Caco-2 (cell line): Measurements from ENCODE around the gene NDUFB2. TPM values are rescaled to one million over a fixed set of nuclear protein-coding genes. Genes with fewer than 3 reads are reported as not detected.

Source experiments
- BruUV-seq: library from RNA; stranded (reverse); fragments of 400-500 nt; replicated peaks from 2 replicates; lab custom pipeline; 2021; lab: Mats Ljungman, UMichigan
- CTCF ChIA-PET: fragments of 300-600 bp; sonication (Branson Sonifier 250); formaldehyde crosslinking; loops from one replicate; lab custom pipeline; 2022; ENCODE audit warnings: antibody characterized with exemption; lab: Charles Lee
- POLR2A ChIA-PET: fragments of 300-600 bp; sonication (Branson Sonifier 250); formaldehyde crosslinking; loops from one replicate; lab custom pipeline; 2022; ENCODE audit warnings: antibody characterized with exemption; lab: Charles Lee
- DNase-seq, 2 experiments: peaks; one replicate each; pipeline versions ENCODE4 v3.0.0 to v3.0.0-alpha.2; 2020 to 2022
- H3K27me3 ChIP-seq: replicated peaks from 2 replicates; pipeline ENCODE4 v1.6.0; 2011; ENCODE audit warnings: low read length; ENCODE audit not compliant: control insufficient read depth, insufficient read depth
- H3K36me3 ChIP-seq: 2 replicates; pipeline ENCODE4 v1.5.1; 2011; ENCODE audit warnings: low read length; ENCODE audit not compliant: control insufficient read depth, insufficient read depth
- H3K4me1 ChIP-seq: fragments of 250-450 bp; sonication (Bioruptor Pico); 2 replicates; pipeline ENCODE4 v1.5.1; 2020; ENCODE audit warnings: mild to moderate bottlenecking
- H3K4me3 ChIP-seq: 2 replicates; pipeline ENCODE4 v1.5.1; 2011; ENCODE audit warnings: low read depth, mild to moderate bottlenecking, control low read depth, low read length
- H3K9me3 ChIP-seq: fragments of 250-450 bp; sonication (Bioruptor Pico); 2 replicates; pipeline ENCODE4 v1.5.1; 2020; ENCODE audit warnings: mild to moderate bottlenecking, moderate library complexity
- H3K27ac Mint-ChIP-seq: one replicate; pipeline ENCODE4 v1.8.0; 2022; ENCODE audit warnings: mixed read lengths; ENCODE audit not compliant: unreplicated experiment
- H3K27me3 Mint-ChIP-seq: one replicate; pipeline ENCODE4 v1.8.0; 2022; ENCODE audit warnings: mixed read lengths; ENCODE audit not compliant: insufficient read depth, unreplicated experiment
- H3K36me3 Mint-ChIP-seq: one replicate; pipeline ENCODE4 v1.8.0; 2022; ENCODE audit warnings: mild to moderate bottlenecking, mixed read lengths; ENCODE audit not compliant: insufficient read depth, unreplicated experiment
- H3K4me1 Mint-ChIP-seq: one replicate; pipeline ENCODE4 v1.8.0; 2022; ENCODE audit warnings: low read depth, mixed read lengths; ENCODE audit not compliant: unreplicated experiment
- H3K4me3 Mint-ChIP-seq: one replicate; pipeline ENCODE4 v1.8.0; 2022; ENCODE audit warnings: mild to moderate bottlenecking, moderate library complexity, mixed read lengths; ENCODE audit not compliant: unreplicated experiment
- H3K9me3 Mint-ChIP-seq: one replicate; pipeline ENCODE4 v1.8.0; 2022; ENCODE audit warnings: mixed read lengths; ENCODE audit not compliant: unreplicated experiment
- intact Hi-C: fragments of 100-400 bp; cut with micrococcal nuclease; formaldehyde crosslinking; loops from one replicate; pipeline ENCODE4 v1.10.0; 2022; ENCODE audit not compliant: unreplicated experiment
- total RNA-seq: library from RNA; stranded (reverse); gene quantifications from 2 replicates; pipeline ENCODE4 v1.2.3, GENCODE V29; 2022
- TF ChIP-seq, protein P1 (sequence below), 2 experiments: fragments of 200-600 bp in 1 of 2; IDR thresholded peaks; 1 replicate in 1 of 2; 2 replicates in 1 of 2; pipeline versions ENCODE4 v1.5.1 to v1.8.0; 2011 to 2022; ENCODE audit warnings: antibody characterized with exemption in 1 of 2, control low read depth in 1 of 2, inconsistent platforms in 1 of 2, low read depth in 1 of 2, low read length in 1 of 2, mild to moderate bottlenecking in 1 of 2, moderate library complexity in 1 of 2; ENCODE audit not compliant: insufficient read depth in 1 of 2, severe bottlenecking in 1 of 2, unreplicated experiment in 1 of 2

Gene NDUFB2
- total RNA-seq, 1 experiment from 2014 or later: 166 TPM

DNA sequence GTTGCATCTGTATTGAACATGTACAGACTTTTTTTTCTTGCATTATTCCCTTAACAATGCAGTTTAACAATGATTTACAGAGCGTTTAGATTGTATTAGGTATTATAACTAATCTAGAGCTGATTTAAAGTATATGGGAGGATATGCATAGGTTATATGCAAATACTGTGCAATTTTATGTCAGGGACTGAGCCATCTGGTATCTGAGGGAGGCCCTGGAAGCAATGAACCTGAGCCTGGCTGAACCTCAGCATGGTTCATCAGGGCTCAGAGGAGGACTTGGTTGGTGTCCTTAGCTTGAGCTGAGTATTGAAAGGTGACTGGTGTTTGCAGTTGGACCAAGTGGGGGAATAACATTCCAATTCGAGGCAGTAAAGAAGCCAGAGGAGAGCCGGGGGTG is 19.0 kb upstream of the NDUFB2 start:
- Histone ChIP-seq H3K4me3 (no peak overlapping the region), H3K9me3 (no peaks in the 10 kb centered on the region), H3K27me3 (no peaks in the 10 kb centered on the region), H3K36me3 (no peaks in the 10 kb centered on the region), H3K4me1 (no peaks in the 10 kb centered on the region)
- CTCF ChIA-PET: no interaction called here
- no peaks in the 10 kb centered on the region for H3K9me3 Mint-ChIP-seq
- H3K36me3 Mint-ChIP-seq: peaks cover 27% of the 10 kb centered on the region
- peaks cover 6% of the 10 kb centered on the region for H3K4me1 Mint-ChIP-seq
- intact Hi-C loops: loop anchor here (5.0 kb wide), 1 partner anchor 335 kb away; the partner anchor contains the start of gene MRPS33
- POLR2A ChIA-PET: no interaction called here
- no peak overlapping the region for H3K4me3 Mint-ChIP-seq
- H3K27me3 Mint-ChIP-seq: no peaks in the 10 kb centered on the region
- no peak overlapping the region for H3K27ac Mint-ChIP-seq
- no TSS peak for BruUV-seq
- no peak for DNase-seq
- TF ChIP-seq, protein P1, sequence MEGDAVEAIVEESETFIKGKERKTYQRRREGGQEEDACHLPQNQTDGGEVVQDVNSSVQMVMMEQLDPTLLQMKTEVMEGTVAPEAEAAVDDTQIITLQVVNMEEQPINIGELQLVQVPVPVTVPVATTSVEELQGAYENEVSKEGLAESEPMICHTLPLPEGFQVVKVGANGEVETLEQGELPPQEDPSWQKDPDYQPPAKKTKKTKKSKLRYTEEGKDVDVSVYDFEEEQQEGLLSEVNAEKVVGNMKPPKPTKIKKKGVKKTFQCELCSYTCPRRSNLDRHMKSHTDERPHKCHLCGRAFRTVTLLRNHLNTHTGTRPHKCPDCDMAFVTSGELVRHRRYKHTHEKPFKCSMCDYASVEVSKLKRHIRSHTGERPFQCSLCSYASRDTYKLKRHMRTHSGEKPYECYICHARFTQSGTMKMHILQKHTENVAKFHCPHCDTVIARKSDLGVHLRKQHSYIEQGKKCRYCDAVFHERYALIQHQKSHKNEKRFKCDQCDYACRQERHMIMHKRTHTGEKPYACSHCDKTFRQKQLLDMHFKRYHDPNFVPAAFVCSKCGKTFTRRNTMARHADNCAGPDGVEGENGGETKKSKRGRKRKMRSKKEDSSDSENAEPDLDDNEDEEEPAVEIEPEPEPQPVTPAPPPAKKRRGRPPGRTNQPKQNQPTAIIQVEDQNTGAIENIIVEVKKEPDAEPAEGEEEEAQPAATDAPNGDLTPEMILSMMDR (IDR thresholded peaks at IDR 0.05; ENCODE audit: insufficient read depth in 1 of 2, low read depth in 1 of 2, low read length in 1 of 2, severe bottlenecking in 1 of 2, unreplicated experiment in 1 of 2): no peak

DNA sequence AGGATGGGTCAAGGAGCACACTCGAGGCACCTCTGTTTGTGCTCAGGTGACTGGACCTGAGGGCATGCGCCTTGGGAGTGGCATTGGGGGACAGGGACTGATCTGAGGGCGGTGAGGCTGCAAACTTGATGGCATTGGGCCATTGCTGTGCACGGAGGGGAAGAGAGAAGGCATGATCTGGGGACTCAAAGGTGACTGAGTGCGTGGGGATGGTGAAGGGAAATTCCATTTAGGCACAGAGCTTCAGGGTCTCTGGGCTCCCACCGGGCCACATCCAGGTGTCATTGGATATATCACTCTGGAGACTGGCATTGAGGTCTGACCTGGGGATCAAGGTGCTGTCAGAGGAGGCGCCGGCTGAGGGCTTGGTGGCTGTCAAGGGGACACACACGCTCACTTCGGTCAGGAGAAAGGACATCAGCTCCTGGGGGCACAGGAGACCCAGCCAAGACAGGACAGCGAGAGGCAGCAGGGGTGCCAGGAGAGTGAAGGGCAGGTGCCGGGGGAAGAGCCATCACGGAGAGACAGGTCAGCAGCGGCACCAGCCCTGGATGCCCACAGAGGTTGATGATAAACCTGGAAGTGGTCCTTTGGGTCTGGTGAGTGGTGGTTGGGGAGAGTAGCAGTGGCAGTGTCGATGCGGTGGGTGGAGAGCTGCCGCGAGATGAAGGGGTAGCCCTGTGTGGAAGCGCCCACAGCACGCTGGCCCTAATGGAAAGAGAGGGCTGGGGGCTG is 18.3 kb upstream of the NDUFB2 start:
- Histone ChIP-seq H3K4me3 (no peak overlapping the region), H3K36me3 (no peaks in the 10 kb centered on the region), H3K4me1 (no peaks in the 10 kb centered on the region), H3K9me3 (no peaks in the 10 kb centered on the region), H3K27me3 (no peaks in the 10 kb centered on the region)
- TF ChIP-seq, protein P1 (IDR thresholded peaks at IDR 0.05; ENCODE audit: insufficient read depth in 1 of 2, low read depth in 1 of 2, low read length in 1 of 2, severe bottlenecking in 1 of 2, unreplicated experiment in 1 of 2): no peak
- POLR2A ChIA-PET: no interaction called here
- intact Hi-C loops: loop anchor here (5.0 kb wide), 1 partner anchor 334 kb away; the partner anchor contains the start of gene MRPS33
- H3K36me3 Mint-ChIP-seq: peaks cover 26% of the 10 kb centered on the region
- no peaks in the 10 kb centered on the region for H3K27me3 Mint-ChIP-seq
- peaks cover 6% of the 10 kb centered on the region for H3K4me1 Mint-ChIP-seq
- H3K9me3 Mint-ChIP-seq: no peaks in the 10 kb centered on the region
- no peak for DNase-seq
- CTCF ChIA-PET: no interaction called here
- H3K27ac Mint-ChIP-seq: no peak overlapping the region
- BruUV-seq: no TSS peak
- H3K4me3 Mint-ChIP-seq: no peak overlapping the region

DNA sequence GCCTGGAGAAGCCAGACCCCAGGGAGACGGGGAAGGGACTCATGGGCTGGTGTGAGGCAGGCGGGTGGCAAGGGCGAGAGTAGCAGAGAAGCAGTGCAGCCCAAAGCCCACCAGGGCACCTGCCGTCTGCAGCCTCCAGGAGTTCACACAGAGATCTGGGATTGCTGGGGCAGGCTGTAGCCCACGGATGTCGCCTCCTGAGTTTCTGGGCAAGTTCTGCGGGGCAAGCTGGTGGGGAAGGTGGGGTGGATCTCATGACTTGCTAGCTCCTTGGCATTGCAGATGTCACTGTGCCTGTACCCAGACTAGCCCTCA is 17.7 kb upstream of the NDUFB2 start:
- TF ChIP-seq, protein P1 (IDR thresholded peaks at IDR 0.05; ENCODE audit: insufficient read depth in 1 of 2, low read depth in 1 of 2, low read length in 1 of 2, severe bottlenecking in 1 of 2, unreplicated experiment in 1 of 2): no peak
- intact Hi-C loops: loop anchor here (5.0 kb wide), 1 partner anchor 334 kb away; the partner anchor contains the start of gene MRPS33
- H3K36me3 ChIP-seq: no peaks in the 10 kb centered on the region
- no TSS peak for BruUV-seq
- no peak for DNase-seq
- no peak overlapping the region for H3K4me3 Mint-ChIP-seq
- ChIA-PET POLR2A (no interaction called here), CTCF (no interaction called here)
- peaks cover 21% of the 10 kb centered on the region for H3K36me3 Mint-ChIP-seq
- no peaks in the 10 kb centered on the region for H3K9me3 ChIP-seq
- no peaks in the 10 kb centered on the region for H3K27me3 ChIP-seq
- no peaks in the 10 kb centered on the region for H3K27me3 Mint-ChIP-seq
- H3K9me3 Mint-ChIP-seq: no peaks in the 10 kb centered on the region
- H3K4me1 Mint-ChIP-seq: peaks cover 10% of the 10 kb centered on the region
- no peak overlapping the region for H3K4me3 ChIP-seq
- no peak overlapping the region for H3K27ac Mint-ChIP-seq
- H3K4me1 ChIP-seq: 0 out of 2 replicates have a peak, but pooled peaks cover 3% of the 10 kb centered on the region
